Common myeloid progenitor, CD34-positive (primary cell): ENCODE results near the gene ALOX15B.

Experiments
- CTCF ChIA-PET: fragments of 350-600 bp; sonication (Branson Sonifier 250); formaldehyde crosslinking; loops from one replicate; lab custom pipeline; 2021; ENCODE audit warnings: antibody characterized with exemption; lab: Charles Lee
- POLR2A ChIA-PET: fragments of 350-600 bp; sonication (Branson Sonifier 250); formaldehyde crosslinking; loops from one replicate; lab custom pipeline; 2021; ENCODE audit warnings: antibody characterized with exemption; lab: Charles Lee
- DNase-seq, 3 donors: peaks; one replicate each; pipeline versions ENCODE4 v3.0.0 to v3.0.0-alpha.2; 2013
- H3K27ac ChIP-seq, 2 experiments: 1 replicate in 1 of 2; 2 replicates in 1 of 2; pipeline ENCODE4 v1.7.0; 2013; ENCODE audit warnings: inconsistent platforms in 2 of 2, low read length in 2 of 2, mild to moderate bottlenecking in 2 of 2, low read depth in 1 of 2, moderate library complexity in 1 of 2; ENCODE audit not compliant: severe bottlenecking in 2 of 2, insufficient read depth in 1 of 2, poor library complexity in 1 of 2
- H3K27me3 ChIP-seq, 5 experiments: replicated peaks in 2 of 5; 1 replicate in 3 of 5; 2 replicates in 2 of 5; pipeline versions ENCODE4 v1.6.1 to v1.7.0; 2013; ENCODE audit warnings: low read length in 4 of 5, mild to moderate bottlenecking in 2 of 5, moderate library complexity in 2 of 5, inconsistent platforms in 1 of 5; ENCODE audit not compliant: insufficient read depth in 5 of 5, control insufficient read depth in 4 of 5
- H3K36me3 ChIP-seq, 4 experiments: 1 replicate in 2 of 4; 2 replicates in 2 of 4; pipeline versions ENCODE4 v1.6.1 to v1.7.0; 2013; ENCODE audit warnings: low read length in 3 of 4, control low read depth in 1 of 4, mild to moderate bottlenecking in 1 of 4; ENCODE audit not compliant: control insufficient read depth in 4 of 4, insufficient read depth in 4 of 4
- H3K4me1 ChIP-seq, 4 experiments: 1 replicate in 3 of 4; 2 replicates in 1 of 4; pipeline versions ENCODE4 v1.6.1 to v1.7.1; 2013; ENCODE audit warnings: low read length in 3 of 4, mild to moderate bottlenecking in 3 of 4, control low read depth in 1 of 4, inconsistent platforms in 1 of 4, moderate library complexity in 1 of 4; ENCODE audit not compliant: control insufficient read depth in 4 of 4, insufficient read depth in 4 of 4; ENCODE audit errors: control extremely low read depth in 1 of 4
- H3K4me3 ChIP-seq, 7 experiments: 1 replicate in 4 of 7; 2 replicates in 3 of 7; pipeline versions ENCODE4 v1.5.1 to v1.7.0; 2013; ENCODE audit warnings: mild to moderate bottlenecking in 7 of 7, low read length in 6 of 7, moderate library complexity in 6 of 7, inconsistent platforms in 2 of 7, low read depth in 2 of 7, control low read depth in 1 of 7; ENCODE audit not compliant: insufficient read depth in 4 of 7, control insufficient read depth in 1 of 7; ENCODE audit errors: extremely low read depth in 1 of 7
- H3K9me3 ChIP-seq, 5 experiments: 1 replicate in 4 of 5; 2 replicates in 1 of 5; pipeline versions ENCODE4 v1.6.1 to v1.7.1; 2013; ENCODE audit warnings: low read length in 4 of 5, mild to moderate bottlenecking in 2 of 5, inconsistent platforms in 1 of 5, low read depth in 1 of 5, moderate library complexity in 1 of 5; ENCODE audit not compliant: control insufficient read depth in 4 of 5, insufficient read depth in 2 of 5; ENCODE audit errors: control extremely low read depth in 1 of 5
- WGBS: methylation state at CpG from one replicate; pipeline ENCODE4 v1.1.5; 2013; ENCODE audit not compliant: insufficient coverage; 5-methylcytosine and 5-hydroxymethylcytosine counted together

ALOX15B gene

DNA sequence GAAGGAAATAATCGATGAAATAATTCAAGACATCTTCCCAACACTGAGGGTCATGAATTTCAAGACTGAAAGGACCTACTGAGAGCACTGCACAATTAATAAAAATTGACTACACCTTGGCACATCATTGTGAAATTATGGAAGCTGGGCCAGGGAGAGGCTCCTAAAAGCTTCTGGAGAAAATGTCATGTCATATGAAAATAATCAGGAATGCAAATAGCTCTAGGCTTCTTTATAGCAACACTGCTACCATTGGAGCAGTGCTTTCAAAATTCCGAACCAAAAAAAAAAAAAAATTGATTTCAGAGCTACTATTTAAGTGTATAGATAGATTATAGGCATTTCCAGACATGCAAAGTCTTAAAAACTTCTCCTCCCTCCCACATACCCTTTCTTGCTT lies 6.4 kb upstream of the ALOX15B start:
- no CpG with 5 or more reads among the region's 2 CpGs for WGBS
- POLR2A ChIA-PET: no interaction called here
- H3K36me3 ChIP-seq: no peaks in the 10 kb centered on the region

DNA sequence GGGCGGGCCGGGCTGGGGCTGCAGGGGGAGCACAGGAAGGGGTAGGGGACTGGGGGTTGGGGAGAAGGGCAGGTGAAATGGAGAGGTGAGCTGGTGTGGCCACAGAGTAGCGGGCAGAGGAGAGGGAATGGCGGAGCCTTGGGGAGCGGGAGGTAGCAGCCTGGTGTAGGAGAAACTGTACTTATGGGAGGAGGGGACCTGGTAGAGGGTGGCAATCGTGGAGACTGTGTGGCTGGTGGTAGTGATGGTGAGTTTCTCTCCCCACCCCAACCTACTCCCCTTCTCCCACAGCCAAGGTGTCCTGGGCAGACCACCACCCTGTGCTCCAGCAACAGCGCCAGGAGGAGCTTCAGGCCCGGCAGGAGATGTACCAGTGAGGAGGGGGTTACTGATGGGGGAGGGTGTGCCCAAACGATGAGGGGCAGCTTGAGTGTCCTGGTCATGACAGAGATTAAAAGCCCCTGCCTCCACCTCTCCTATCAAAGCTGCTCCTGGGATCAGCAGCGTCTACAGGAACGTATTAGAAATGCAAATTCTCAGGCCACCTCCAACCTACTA lies 831 bp downstream of the ALOX15B start:
- DNase-seq: no peak
- Histone ChIP-seq H3K4me1 (peaks cover 0 to 27% (median 23%) of the 10 kb centered on the region in 4 experiments), H3K27ac (no peak overlapping the region), H3K27me3 (no peaks in the 10 kb centered on the region), H3K9me3 (no peaks in the 10 kb centered on the region), H3K4me3 (peak overlapping the region in 2 of 7 experiments; percentile 54 to 63), H3K36me3 (no peaks in the 10 kb centered on the region)
- WGBS: 100% methylated on average over 2 of the region's 11 CpGs
- ChIA-PET CTCF (interaction anchor here (0.7 to 7.3 kb wide), 8 partner anchors 9 to 126 kb away, joined by 3 to 117 read pairs (median 14); no protein-coding TSS in a partner anchor), POLR2A (no interaction called here)

More for the DNA sequence above, 6.4 kb upstream of the ALOX15B start:
- H3K27me3 ChIP-seq: peaks cover 0 to under 1% (median 0%) of the 10 kb centered on the region in 5 experiments
- H3K4me1 ChIP-seq: no peaks in the 10 kb centered on the region
- no peak overlapping the region for H3K27ac ChIP-seq
- H3K4me3 ChIP-seq: no peak overlapping the region
- DNase-seq: no peak
- CTCF ChIA-PET: interaction anchor here (1.0 to 4.2 kb wide), 6 partner anchors 8 to 172 kb away, joined by 3 to 23 read pairs (median 5); no protein-coding TSS in a partner anchor
- H3K9me3 ChIP-seq: peaks cover 0 to 3% (median 0%) of the 10 kb centered on the region in 5 experiments

DNA sequence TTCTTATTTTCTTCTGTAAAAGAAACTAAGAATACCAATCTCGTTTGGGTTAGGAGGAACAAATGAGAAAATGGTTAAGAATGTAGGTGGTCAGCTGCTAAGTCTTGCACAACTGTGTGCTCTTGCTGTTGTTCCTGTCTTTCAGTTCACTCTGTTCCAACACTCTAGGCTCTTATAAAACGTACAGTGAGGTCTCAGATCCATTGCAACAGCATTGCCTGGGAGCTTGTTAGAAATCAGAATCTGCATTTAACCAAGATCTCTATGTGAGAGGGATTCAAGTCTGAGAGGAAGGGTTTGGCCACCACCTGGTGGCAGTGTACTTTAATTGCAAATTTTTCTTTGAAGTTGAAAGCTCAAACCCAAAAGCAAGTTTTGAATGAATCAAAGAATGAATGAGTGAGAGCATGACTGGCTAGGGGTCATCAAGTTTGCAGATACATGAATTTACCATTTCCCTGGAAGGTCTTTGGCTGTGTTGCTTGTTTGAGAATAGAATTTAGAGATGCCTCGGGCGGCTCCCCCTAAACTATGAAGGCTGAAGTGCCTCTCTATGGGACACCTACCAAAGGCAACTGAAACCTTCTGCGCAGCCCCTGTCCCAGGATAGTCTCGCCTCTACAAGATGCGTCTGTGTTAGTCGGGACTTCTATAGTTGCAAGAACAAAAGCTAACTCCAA lies 2.5 kb downstream of the ALOX15B start:
- H3K27ac ChIP-seq: no peak overlapping the region
- H3K27me3 ChIP-seq: no peaks in the 10 kb centered on the region
- 73% methylated on average over 7 of the region's 8 CpGs for WGBS
- ChIA-PET CTCF (interaction anchor here (0.7 to 7.3 kb wide), 41 partner anchors 10 to 299 kb away, joined by 3 to 117 read pairs (median 5); partner anchors contain the start of genes CNTROB, GUCY2D, KDM6B and RNF227), POLR2A (interaction anchor here (1.1 to 1.4 kb wide), 2 partner anchors 48 to 129 kb away, joined by 4 to 7 read pairs; no protein-coding TSS in a partner anchor)
- H3K9me3 ChIP-seq: no peaks in the 10 kb centered on the region
- H3K4me3 ChIP-seq: no peak overlapping the region
- peaks cover 0 to 27% (median 23%) of the 10 kb centered on the region in 4 experiments for H3K4me1 ChIP-seq
- peak; percentile 76 to 88 (median 84) for DNase-seq
- H3K36me3 ChIP-seq: no peaks in the 10 kb centered on the region

DNA sequence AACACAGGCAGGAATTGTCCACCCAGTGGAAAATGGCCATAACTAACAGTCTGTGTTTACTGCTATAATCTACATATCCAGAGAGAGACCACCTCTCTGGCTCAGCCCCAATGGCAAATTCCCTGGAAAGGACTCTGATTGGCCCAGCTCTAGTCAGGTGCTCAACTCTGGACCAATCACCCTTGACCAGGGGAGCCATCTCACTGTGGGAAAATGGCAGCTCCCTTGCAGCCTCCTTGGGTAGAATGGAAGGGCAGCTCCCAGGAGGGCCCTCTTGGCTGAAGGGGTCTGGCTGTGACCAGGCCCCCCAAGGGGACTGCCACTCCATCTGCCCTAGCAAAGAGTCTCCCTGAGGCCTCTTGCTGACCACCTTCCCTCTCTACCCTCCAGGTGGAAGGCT lies 3.1 kb downstream of the ALOX15B start:
- Histone ChIP-seq H3K9me3 (no peaks in the 10 kb centered on the region), H3K27me3 (no peaks in the 10 kb centered on the region), H3K4me1 (peaks cover 0 to 27% (median 23%) of the 10 kb centered on the region in 4 experiments), H3K36me3 (no peaks in the 10 kb centered on the region), H3K4me3 (no peak overlapping the region), H3K27ac (no peak overlapping the region)
- DNase-seq: no peak
- ChIA-PET POLR2A (interaction anchor here (1.1 to 1.4 kb wide), 2 partner anchors 48 to 130 kb away, joined by 4 to 7 read pairs; no protein-coding TSS in a partner anchor), CTCF (interaction anchor here (0.7 to 7.3 kb wide), 39 partner anchors 9 to 299 kb away, joined by 3 to 117 read pairs (median 5); partner anchors contain the start of genes CNTROB, GUCY2D, KDM6B and RNF227)

DNA sequence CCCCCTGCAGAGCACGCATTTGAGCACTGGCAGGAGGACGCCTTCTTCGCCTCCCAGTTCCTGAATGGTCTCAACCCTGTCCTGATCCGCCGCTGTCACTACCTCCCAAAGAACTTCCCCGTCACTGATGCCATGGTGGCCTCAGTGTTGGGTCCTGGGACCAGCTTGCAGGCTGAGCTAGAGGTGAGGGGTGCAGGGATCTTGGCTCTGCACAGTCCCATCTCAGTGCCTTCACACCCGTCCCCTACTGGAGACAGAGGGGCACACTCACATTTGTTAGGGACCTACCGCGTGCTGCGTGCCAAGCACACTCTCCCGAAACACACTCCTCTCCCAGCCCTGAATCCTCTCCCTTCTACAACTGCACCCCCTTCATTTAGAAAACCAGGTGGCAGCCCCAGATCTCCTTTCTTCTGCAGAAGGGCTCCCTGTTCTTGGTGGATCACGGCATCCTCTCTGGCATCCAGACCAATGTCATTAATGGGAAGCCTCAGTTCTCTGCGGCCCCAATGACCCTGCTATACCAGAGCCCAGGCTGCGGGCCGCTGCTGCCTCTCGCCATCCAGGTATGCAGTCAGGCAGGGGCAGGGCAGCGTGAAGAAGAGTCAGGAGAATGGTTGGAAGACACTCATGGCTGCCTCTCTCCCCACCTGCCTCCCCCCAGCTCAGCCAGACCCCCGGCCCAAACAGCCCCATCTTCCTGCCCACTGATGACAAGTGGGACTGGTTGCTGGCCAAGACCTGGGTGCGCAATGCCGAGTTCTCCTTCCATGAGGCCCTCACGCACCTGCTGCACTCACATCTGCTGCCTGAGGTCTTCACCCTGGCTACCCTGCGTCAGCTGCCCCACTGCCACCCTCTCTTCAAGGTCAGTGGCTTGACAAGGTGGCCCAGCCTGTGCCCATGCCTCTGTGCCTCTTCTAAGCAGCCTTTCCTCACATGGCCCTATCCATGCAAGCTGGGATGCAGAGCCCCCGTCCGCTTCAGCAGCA lies 6.3 kb downstream of the ALOX15B start:
- Histone ChIP-seq H3K4me1 (peaks cover 0 to 21% (median 8%) of the 10 kb centered on the region in 4 experiments), H3K27ac (no peak overlapping the region), H3K27me3 (no peaks in the 10 kb centered on the region), H3K4me3 (no peak overlapping the region), H3K36me3 (no peaks in the 10 kb centered on the region), H3K9me3 (no peaks in the 10 kb centered on the region)
- ChIA-PET CTCF (interaction anchor here (0.6 to 1.7 kb wide), 7 partner anchors 28 to 183 kb away, joined by 3 to 5 read pairs (median 3); no protein-coding TSS in a partner anchor), POLR2A (no interaction called here)
- WGBS: 96% methylated on average over 21 of the region's 24 CpGs
- DNase-seq: no peak

DNA sequence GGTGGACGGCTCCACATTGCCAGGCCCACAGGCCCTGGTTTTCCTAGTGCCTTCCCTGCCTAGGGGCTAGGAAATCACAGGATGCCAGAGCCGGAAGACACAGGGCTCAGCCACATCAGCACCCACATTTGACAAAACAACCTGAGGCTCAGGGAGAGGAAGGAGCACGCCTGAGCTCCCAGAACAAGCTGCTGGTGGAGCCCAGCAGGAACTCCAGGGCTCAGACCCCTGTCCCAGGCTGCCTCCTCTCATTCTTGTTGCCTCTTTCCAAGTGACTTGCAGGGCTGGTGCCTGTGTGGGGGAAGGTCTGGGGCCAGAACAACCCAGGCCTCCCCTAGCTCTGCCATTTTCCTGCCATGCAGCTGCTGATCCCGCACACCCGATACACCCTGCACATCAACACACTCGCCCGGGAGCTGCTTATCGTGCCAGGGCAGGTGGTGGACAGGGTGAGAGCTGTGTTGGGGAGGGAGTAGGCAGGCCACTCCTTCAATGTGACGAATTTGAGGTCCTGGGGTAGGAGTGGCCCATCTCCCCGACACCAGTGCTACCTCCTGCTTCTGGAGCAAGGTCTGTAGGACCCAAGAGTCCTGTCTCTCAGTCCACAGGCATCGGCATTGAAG lies 7.6 kb downstream of the ALOX15B start:
- no peaks in the 10 kb centered on the region for H3K27me3 ChIP-seq
- no peaks in the 10 kb centered on the region for H3K9me3 ChIP-seq
- H3K4me1 ChIP-seq: peaks cover 0 to 11% (median 0%) of the 10 kb centered on the region in 4 experiments
- no peak overlapping the region for H3K27ac ChIP-seq
- ChIA-PET POLR2A (no interaction called here), CTCF (interaction anchor here (0.8 to 2.0 kb wide), 9 partner anchors 11 to 185 kb away, joined by 3 to 6 read pairs (median 3); partner anchors contain the start of genes CNTROB, RNF227 and TRAPPC1)
- 98% methylated on average over 9 of the region's 11 CpGs for WGBS
- H3K36me3 ChIP-seq: no peaks in the 10 kb centered on the region
- DNase-seq: no peak
- H3K4me3 ChIP-seq: no peak overlapping the region
